HG02610 (cell line): Measurements from ENCODE around the gene FILIP1.
"Not testable (repeated sequence)": the region's sequence is repeated elsewhere in the genome, so short reads cannot be mapped to it uniquely, and the experiment has no call there.

ENCODE experiments used
- ATAC-seq: cut with Tn5 transposase; IDR thresholded peaks from one replicate; pipeline ENCODE4 v1.9.1; 2021; ENCODE audit warnings: mild to moderate bottlenecking, moderate library complexity; ENCODE audit not compliant: unreplicated experiment

Gene FILIP1

GRCh38 chr6:75458895-75459294 is 34.7 kb downstream of the FILIP1 start:
- no peak for ATAC-seq

GRCh38 chr6:75450903-75451302 is 42.7 kb downstream of the FILIP1 start:
- ATAC-seq, result no peak

- no peak for ATAC-seq
These were observed 43.9 kb downstream of the FILIP1 start for GRCh38 chr6:75449630-75450206.

GRCh38 chr6:75446241-75446880 is 47.2 kb downstream of the FILIP1 start:
- ATAC-seq, result no peak

GRCh38 chr6:75445738-75446137 is 47.9 kb downstream of the FILIP1 start:
- no peak for ATAC-seq

GRCh38 chr6:75444899-75445298 is 48.7 kb downstream of the FILIP1 start:
- ATAC-seq, result no peak

- not testable (repeated sequence) for ATAC-seq
These were observed 51.7 kb downstream of the FILIP1 start for GRCh38 chr6:75441883-75442282.

GRCh38 chr6:75441479-75441878 is 52.1 kb downstream of the FILIP1 start:
- ATAC-seq, result not testable (repeated sequence)

GRCh38 chr6:75438442-75439116 is 55.0 kb downstream of the FILIP1 start:
- no peak for ATAC-seq

GRCh38 chr6:75438013-75438431 is 55.6 kb downstream of the FILIP1 start:
- ATAC-seq, result no peak

GRCh38 chr6:75437421-75437891 is 56.1 kb downstream of the FILIP1 start:
- ATAC-seq, result no peak

GRCh38 chr6:75436869-75437268 is 56.7 kb downstream of the FILIP1 start:
- ATAC-seq, result no peak

GRCh38 chr6:75432809-75433208 is 60.8 kb downstream of the FILIP1 start:
- ATAC-seq, result not testable (repeated sequence)

- no peak for ATAC-seq
These were observed 62.2 kb downstream of the FILIP1 start for GRCh38 chr6:75431379-75431778.

GRCh38 chr6:75430631-75431325 is 62.8 kb downstream of the FILIP1 start:
- ATAC-seq, result no peak

- no peak for ATAC-seq
These were observed 64.4 kb downstream of the FILIP1 start for GRCh38 chr6:75429061-75429703.

GRCh38 chr6:75428204-75428603 is 65.4 kb downstream of the FILIP1 start:
- ATAC-seq, result no peak

GRCh38 chr6:75427329-75427728 is 66.3 kb downstream of the FILIP1 start:
- ATAC-seq, result no peak

- ATAC-seq, result no peak
These were observed 68.7 kb downstream of the FILIP1 start for GRCh38 chr6:75424618-75425548.

- ATAC-seq, result no peak
These were observed 70.2 kb downstream of the FILIP1 start for GRCh38 chr6:75423386-75423785.
